Upper lobe of left lung (tissue), 6 donors: Measurements from ENCODE around the gene VRK2. TPM values are rescaled to one million over a fixed set of nuclear protein-coding genes. Genes with fewer than 3 reads are reported as not detected.

Experiments used
- ATAC-seq, 2 donors: fragments of 200-7000 bp; cut with Tn5 transposase; one replicate each; pipeline ENCODE4 v1.9.1; 2022; ENCODE audit warnings: mild to moderate bottlenecking in 2 of 2, moderate library complexity in 2 of 2; ENCODE audit not compliant: low FRiP score in 2 of 2
- DNase-seq, 2 donors: peaks; one replicate each; pipeline ENCODE4 v3.0.0-alpha.2; 2019 to 2020
- H3K27ac ChIP-seq, 4 donors: fragments of 200-600 bp; sonication (generic); one replicate each; pipeline ENCODE4 v1.5.1; 2016 to 2019
- H3K27me3 ChIP-seq, 4 donors: fragments of 200-600 bp; sonication (generic); one replicate each; pipeline ENCODE4 v1.5.1; 2017 to 2019
- H3K36me3 ChIP-seq, 4 donors: fragments of 200-600 bp; sonication (generic); one replicate each; pipeline ENCODE4 v1.5.1; 2016 to 2019
- H3K4me1 ChIP-seq, 4 donors: fragments of 200-600 bp; sonication (generic); one replicate each; pipeline ENCODE4 v1.5.1; 2018 to 2019
- H3K4me3 ChIP-seq, 4 donors: fragments of 200-600 bp; sonication (generic); one replicate each; pipeline ENCODE4 v1.5.1; 2017 to 2019; ENCODE audit warnings: mild to moderate bottlenecking in 2 of 4, moderate library complexity in 1 of 4
- H3K9me3 ChIP-seq, 4 donors: fragments of 200-600 bp; sonication (generic); one replicate each; pipeline ENCODE4 v1.5.1; 2018 to 2019
- EP300 ChIP-seq, 4 donors: sonication (generic); formaldehyde crosslinking; IDR thresholded peaks; one replicate each; pipeline ENCODE4 v1.5.1; 2017; ENCODE audit warnings: antibody characterized with exemption in 4 of 4, control low read depth in 2 of 4
- POLR2A ChIP-seq, 4 donors: fragments of 450-650 bp; IDR thresholded peaks; one replicate each; pipeline ENCODE4 v1.5.1; 2016 to 2017; ENCODE audit warnings: antibody characterized with exemption in 4 of 4, mild to moderate bottlenecking in 2 of 4
- POLR2AphosphoS5 ChIP-seq, 2 donors: sonication (generic); formaldehyde crosslinking; IDR thresholded peaks; one replicate each; pipeline ENCODE4 v1.5.1; 2017; ENCODE audit warnings: antibody characterized with exemption in 2 of 2
- WGBS, 2 donors: methylation state at CpG; one replicate each; pipeline ENCODE4 v1.1.5; 2017 to 2018; 5-methylcytosine and 5-hydroxymethylcytosine counted together
- total RNA-seq, 6 donors: library from RNA; depleted of rRNA in 4 of 6; stranded (reverse); fragments of >200 nt in 4 of 6; gene quantifications; one replicate each; pipeline versions ENCODE4 v1.1.0 to v1.2.1, GENCODE V29; 2016 to 2021
- TF ChIP-seq, protein P1 (sequence below), 6 experiments: fragments of 450-650 bp in 4 of 6; fragments of 200-600 bp in 2 of 6; sonication (generic) in 2 of 6; IDR thresholded peaks; one replicate each; pipeline ENCODE4 v1.5.1; 2016 to 2019; ENCODE audit warnings: antibody characterized with exemption in 6 of 6
- donor health status: DM: no; HTN: no; CAD: no; lungs with moderate emphysema.
- donor health status: DM: no; HTN: yes; CAD: no; lungs with severe emphysema.

VRK2 gene
- total RNA-seq, 6 donors from 2014 or later, result 15.6 to 28.1 (median 22.8) TPM

DNA sequence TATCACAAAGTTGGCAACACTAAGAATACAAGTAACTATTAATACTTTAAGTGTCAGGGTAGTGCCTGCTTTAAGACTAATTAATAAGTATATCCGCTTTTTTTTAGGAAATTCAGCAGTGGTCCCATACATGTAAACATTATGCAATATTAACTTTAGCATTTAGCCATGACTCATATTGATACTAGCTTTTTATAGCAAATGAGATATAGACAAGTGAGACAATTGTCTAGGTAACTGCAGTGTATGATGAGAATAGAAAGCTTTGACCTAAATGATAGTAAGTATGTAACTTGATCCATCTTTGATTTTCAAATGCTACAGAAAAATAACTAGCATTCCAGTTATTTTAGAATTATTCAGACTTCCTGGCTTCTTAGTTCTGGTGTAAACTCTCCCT, 27.4 kb upstream of the VRK2 start:
- no peaks in the 10 kb centered on the region for H3K36me3 ChIP-seq
- DNase-seq, result no peak
- WGBS, 2 donors, result 24 to 80% methylated on average over 1 of the region's 1 CpG
- no peak overlapping the region for H3K27ac ChIP-seq
- ATAC-seq, result no peak
- TF ChIP-seq, protein P1, sequence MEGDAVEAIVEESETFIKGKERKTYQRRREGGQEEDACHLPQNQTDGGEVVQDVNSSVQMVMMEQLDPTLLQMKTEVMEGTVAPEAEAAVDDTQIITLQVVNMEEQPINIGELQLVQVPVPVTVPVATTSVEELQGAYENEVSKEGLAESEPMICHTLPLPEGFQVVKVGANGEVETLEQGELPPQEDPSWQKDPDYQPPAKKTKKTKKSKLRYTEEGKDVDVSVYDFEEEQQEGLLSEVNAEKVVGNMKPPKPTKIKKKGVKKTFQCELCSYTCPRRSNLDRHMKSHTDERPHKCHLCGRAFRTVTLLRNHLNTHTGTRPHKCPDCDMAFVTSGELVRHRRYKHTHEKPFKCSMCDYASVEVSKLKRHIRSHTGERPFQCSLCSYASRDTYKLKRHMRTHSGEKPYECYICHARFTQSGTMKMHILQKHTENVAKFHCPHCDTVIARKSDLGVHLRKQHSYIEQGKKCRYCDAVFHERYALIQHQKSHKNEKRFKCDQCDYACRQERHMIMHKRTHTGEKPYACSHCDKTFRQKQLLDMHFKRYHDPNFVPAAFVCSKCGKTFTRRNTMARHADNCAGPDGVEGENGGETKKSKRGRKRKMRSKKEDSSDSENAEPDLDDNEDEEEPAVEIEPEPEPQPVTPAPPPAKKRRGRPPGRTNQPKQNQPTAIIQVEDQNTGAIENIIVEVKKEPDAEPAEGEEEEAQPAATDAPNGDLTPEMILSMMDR (IDR thresholded peaks at IDR 0.05), result no peak
- no peak for TF ChIP-seq EP300 (IDR thresholded peaks at IDR 0.05)
- TF ChIP-seq POLR2A (IDR thresholded peaks at IDR 0.05), result no peak
- no peak for TF ChIP-seq POLR2AphosphoS5 (IDR thresholded peaks at IDR 0.05)
- no peak overlapping the region for H3K4me3 ChIP-seq
- H3K4me1 ChIP-seq, result no peaks in the 10 kb centered on the region
- peaks cover 0 to 5% (median 0%) of the 10 kb centered on the region in 4 donors for H3K9me3 ChIP-seq
- H3K27me3 ChIP-seq, result no peaks in the 10 kb centered on the region

DNA sequence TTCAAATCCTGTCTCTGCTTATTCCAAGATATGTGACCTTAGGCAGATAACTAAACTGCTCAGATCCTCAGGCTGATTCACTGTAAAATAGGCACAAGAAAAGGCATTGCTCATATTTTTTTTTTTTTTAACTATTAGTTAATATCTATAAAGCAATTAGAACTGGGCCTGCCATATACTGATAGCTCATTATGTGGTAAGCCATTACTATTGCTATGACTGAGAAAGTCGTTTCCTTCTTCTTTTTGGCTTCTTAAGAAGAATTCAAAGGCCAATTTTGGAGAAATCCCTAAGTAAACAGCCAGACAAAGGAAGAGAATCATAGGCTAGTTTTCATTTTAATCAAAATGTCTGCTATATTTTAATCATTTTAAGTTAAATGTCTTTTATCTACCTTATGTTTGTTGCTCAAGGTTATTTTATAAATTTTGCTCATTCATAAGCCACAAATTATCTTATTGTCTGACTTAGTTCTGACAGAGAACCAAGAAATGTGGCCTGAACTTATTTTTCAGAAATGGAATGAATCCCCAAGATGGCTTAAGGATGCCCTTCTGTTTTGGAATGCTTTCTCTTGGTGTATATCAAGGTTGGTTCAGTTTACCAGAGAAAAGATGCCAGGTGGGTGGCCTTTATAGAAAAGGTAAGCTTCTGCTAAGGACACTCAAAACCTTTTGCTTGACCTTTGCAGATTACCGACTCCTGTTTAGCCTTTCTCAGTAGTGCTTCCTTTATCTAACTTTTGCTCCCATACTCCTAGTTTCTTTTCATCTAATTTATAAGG, 21.3 kb upstream of the VRK2 start:
- no peak for DNase-seq
- 84 to 86% methylated on average over 2 of the region's 2 CpGs for WGBS, 2 donors

DNA sequence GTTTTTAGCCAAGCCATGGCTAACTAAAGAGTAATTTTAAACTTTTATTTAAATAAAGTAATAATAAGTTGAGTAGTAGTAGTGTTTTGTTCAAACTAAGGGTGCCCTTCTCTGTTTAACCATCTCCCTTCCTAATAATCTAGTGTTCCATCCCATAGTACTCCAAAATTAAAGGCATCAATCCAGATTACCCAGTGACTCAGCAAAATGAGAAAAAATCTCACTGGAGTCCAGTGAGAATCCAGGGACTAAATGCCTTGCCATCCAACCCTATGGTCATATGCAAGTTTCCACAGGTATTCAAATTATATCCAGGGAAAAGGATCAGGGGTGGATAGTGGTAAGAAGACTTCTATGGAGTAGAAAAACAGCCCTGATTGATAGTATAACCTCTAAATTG, 19.6 kb upstream of the VRK2 start:
- no peaks in the 10 kb centered on the region for H3K36me3 ChIP-seq
- no peaks in the 10 kb centered on the region for H3K9me3 ChIP-seq
- ATAC-seq, result no peak
- no peak for DNase-seq
- TF ChIP-seq POLR2AphosphoS5 (IDR thresholded peaks at IDR 0.05), result no peak
- no peak overlapping the region for H3K27ac ChIP-seq
- H3K4me3 ChIP-seq, result no peak overlapping the region
- H3K27me3 ChIP-seq, result no peaks in the 10 kb centered on the region
- no peaks in the 10 kb centered on the region for H3K4me1 ChIP-seq

More for the DNA sequence above, 21.3 kb upstream of the VRK2 start:
- no peak for TF ChIP-seq POLR2A (IDR thresholded peaks at IDR 0.05)
- TF ChIP-seq EP300 (IDR thresholded peaks at IDR 0.05), result no peak
- no peak for TF ChIP-seq POLR2AphosphoS5 (IDR thresholded peaks at IDR 0.05)
- TF ChIP-seq, protein P1 (IDR thresholded peaks at IDR 0.05), result no peak
- no peaks in the 10 kb centered on the region for H3K36me3 ChIP-seq
- H3K27ac ChIP-seq, result no peak overlapping the region
- no peak for ATAC-seq
- H3K4me3 ChIP-seq, result no peak overlapping the region
- H3K9me3 ChIP-seq, result no peaks in the 10 kb centered on the region
- H3K27me3 ChIP-seq, result no peaks in the 10 kb centered on the region
- H3K4me1 ChIP-seq, result no peaks in the 10 kb centered on the region

DNA sequence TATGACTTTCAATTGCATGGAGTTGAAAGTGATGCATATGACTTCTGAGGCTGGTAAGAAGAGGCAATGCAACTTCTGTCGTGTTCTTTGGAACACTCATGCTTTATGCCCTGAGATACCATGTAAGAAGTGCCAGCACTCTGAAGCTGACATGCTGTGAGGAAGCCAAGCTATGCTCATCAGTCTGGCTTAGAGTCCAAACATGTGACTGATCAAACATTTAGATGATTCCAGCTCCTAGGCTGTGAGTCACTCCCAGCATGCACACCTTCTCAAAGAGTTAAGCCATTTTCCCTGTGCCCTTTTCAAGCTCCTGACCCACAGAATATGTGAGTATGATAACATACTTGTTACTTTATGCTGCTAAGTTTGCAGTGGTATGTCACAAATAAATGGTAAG, 15.8 kb upstream of the VRK2 start:
- 82% methylated on average over 1 of the region's 1 CpG for WGBS, 2 donors
- DNase-seq (no peak), ATAC-seq (no peak)
- no peaks in the 10 kb centered on the region for H3K27me3 ChIP-seq
- no peaks in the 10 kb centered on the region for H3K36me3 ChIP-seq
- no peak overlapping the region for H3K27ac ChIP-seq
- H3K4me1 ChIP-seq, result no peaks in the 10 kb centered on the region
- no peak overlapping the region for H3K4me3 ChIP-seq
- TF ChIP-seq POLR2A (IDR thresholded peaks at IDR 0.05), result no peak
- TF ChIP-seq POLR2AphosphoS5 (IDR thresholded peaks at IDR 0.05), result no peak
- no peaks in the 10 kb centered on the region for H3K9me3 ChIP-seq

DNA sequence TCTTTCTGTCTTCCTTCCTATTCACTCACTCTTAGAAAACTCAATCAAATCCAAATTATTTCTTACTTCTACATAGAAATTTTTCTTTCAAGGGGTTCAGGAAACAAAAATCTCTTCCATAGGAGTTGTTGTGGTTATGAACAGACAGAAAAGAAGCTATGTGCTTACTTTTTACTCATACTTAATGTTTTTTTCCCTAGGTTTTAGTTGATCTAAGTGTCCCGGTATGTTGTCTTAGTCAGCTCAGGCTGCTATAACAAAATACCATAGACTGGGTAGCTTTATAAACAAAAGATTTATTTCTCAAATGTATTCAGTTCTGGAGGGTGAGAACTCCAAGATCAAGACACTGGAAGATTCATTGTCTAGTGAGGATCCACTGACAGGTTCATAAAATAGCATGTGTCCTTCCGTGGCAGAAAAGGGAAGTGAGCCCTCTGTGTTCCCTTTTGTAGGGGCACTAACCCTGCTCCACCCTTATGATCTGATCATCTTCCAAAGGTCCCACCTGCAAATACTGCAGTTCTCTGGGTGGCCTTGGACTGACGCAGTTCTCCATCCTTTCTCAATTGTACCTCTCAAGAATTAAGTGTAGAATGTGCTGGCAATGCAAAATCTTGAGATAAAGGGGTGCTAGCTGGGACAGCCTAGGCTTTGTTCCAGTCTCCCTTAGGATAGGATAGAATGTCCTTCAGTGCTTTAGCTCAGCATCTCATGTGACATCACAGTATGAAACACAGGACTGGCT, 14.4 kb upstream of the VRK2 start:
- 75 to 79% methylated on average over 3 of the region's 3 CpGs for WGBS, 2 donors
- H3K4me1 ChIP-seq, result no peaks in the 10 kb centered on the region
- no peak overlapping the region for H3K27ac ChIP-seq
- DNase-seq (no peak), ATAC-seq (peak in 1 of 2 donors; percentile 59)
- TF ChIP-seq, protein P1 (IDR thresholded peaks at IDR 0.05), result no peak
- TF ChIP-seq POLR2AphosphoS5 (IDR thresholded peaks at IDR 0.05), result no peak
- no peak for TF ChIP-seq POLR2A (IDR thresholded peaks at IDR 0.05)
- no peak for TF ChIP-seq EP300 (IDR thresholded peaks at IDR 0.05)
- no peaks in the 10 kb centered on the region for H3K27me3 ChIP-seq
- H3K4me3 ChIP-seq, result no peak overlapping the region
- H3K36me3 ChIP-seq, result no peaks in the 10 kb centered on the region
- no peaks in the 10 kb centered on the region for H3K9me3 ChIP-seq
